NCI-H524 (cell line): ENCODE data around the gene STEAP1B.
A peak's percentile ranks its signal among the peaks of the same experiment; 100 is the strongest.
"Not testable (repeated sequence)": the region's sequence is repeated elsewhere in the genome, so short reads cannot be mapped to it uniquely, and the experiment has no call there.

Experiments
- DNase-seq, 2 experiments: peaks; one replicate each; lab custom pipeline; 2025; lab: John Stamatoyannopoulos, UW

STEAP1B gene

DNA sequence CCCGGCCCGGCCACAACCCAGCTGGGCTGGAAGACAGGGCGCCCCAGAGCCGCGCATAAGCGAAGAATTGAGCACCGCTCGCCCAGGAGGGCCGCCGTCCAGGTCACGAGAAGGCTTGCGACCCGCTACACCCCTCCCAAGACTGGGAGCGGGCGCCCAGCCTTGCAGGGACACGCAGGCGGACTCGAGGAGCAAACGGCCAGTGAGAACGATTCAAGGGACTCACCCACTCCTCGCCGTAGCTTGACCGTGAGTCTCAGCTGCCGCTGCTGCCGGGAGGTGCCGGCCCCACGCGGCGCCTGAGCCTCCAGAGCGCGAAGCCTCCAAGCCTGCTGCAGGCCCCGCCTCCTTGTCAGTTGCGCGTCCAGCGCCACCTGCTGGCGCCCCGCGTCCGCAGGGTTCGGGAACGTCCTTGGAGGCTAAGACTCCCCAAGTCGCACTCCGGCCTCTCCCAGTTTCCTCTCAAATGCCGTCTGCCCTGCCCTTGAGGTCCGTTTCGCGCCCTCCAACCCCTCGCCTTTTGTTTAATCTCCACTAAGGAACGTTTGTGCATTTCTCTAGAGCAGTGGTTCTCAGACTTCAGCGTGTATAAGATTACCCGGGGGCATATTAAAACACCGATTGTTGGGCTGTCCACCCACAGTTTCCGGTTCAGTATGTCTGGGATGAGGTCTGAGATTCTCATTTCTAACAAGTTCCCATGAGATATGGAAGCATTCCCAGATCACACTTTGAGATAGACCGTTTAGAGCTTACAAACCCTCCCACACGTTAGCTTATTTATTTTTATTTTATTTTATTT is at the start of gene STEAP1B:
TSS of gene STEAP1B (minus strand) at position 301 of the 802 bp plus-strand sequence. CDS start 5,333 bp downstream, outside the sequence.
- peak; percentile 78 to 90 for DNase-seq

DNA sequence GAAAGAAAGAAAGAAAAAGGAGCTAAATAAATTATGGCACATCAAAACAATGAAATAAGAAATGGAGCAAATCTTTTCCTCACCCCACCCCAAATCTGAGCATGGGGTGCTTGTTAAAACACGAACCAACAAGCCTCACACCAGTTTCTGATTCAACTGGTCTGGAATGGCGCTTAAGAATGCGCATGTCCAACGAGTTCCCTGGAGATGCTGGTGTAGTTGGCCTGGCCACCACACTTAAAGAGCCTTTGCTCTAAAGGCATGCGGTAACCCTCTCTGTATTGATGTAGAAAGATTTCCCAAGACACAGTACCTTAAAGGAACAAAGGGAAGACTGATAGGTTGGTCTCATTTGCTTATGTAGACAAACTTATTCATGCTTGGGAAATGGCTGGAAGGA is 49.1 kb upstream of the STEAP1B start:
- peak in 1 of 2 experiments; percentile 16 for DNase-seq

DNA sequence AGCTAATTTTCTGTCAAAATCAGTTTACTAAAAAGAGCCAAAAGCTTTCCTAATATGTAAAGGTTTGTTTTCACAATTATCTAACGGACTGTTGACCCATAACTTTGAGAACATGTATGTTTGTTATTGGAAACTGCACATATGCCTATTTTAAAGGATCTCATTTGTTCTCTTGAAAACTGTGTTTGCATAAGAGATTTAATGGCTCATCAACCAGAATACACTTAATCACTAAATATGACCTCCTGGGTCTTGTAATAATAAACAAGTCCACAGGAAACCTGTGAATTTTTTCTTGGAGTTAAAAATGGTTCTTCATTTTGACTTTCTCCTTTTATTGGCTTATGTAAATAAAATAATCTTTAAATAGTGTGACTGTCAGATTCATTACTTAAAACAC is 48.3 kb upstream of the STEAP1B start:
- no peak for DNase-seq

DNA sequence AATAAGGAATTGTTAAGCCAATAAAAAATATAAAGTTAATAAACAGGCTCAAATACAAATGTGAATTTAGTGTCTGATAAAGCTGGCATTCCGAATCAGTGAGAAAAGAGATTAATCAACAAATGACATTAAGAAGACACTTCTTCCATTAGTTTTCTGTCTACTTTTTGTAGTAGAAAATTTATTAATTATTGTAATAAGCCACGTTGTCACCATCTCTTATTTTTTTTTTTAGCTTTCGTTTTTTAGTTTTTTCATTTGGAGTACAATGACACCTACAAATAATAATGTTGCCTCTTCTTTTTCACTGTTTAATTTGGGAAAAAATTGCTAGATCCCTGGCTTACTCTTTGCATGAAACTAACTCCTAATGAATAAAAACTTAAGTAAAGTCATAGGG is 46.8 kb upstream of the STEAP1B start:
- no peak for DNase-seq

DNA sequence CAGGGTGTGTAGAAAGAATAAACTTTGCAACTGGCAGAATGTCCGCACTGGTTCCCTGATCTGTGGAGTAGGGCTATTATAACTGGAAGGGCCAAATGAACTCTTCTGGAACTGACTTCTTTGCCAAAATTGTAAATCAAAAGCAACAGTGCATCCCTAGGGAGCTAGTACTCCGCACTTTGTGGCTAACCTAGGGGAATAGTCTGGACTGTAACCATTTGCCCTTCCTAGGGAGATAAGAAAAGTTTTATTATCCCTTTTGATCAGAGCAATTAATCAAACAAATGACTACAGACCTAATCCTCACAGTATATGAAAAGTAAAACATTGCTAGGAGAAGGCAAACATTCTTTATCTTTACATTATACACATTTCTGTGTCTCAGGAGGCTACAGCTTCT is 45.5 kb upstream of the STEAP1B start:
- DNase-seq, result no peak

DNA sequence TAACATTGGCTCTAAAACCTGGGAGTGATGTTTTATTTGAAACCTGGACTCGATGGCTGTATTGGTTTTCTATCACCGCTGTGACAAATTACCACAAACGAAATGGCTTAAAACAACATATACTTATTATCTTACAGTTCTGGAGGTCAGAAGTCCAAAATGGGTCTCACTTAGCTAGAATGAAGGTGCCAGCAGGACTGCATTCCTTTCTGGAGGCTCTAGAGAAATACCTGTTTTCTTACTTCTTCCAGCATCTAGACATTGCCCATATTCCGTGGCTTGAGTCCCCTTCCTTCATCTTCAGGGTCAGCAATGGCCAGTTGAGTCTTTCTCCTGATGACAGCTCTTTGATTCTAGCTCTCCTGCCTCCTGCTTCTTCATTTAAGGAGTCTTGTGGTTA is 44.3 kb upstream of the STEAP1B start:
- DNase-seq, result no peak

DNA sequence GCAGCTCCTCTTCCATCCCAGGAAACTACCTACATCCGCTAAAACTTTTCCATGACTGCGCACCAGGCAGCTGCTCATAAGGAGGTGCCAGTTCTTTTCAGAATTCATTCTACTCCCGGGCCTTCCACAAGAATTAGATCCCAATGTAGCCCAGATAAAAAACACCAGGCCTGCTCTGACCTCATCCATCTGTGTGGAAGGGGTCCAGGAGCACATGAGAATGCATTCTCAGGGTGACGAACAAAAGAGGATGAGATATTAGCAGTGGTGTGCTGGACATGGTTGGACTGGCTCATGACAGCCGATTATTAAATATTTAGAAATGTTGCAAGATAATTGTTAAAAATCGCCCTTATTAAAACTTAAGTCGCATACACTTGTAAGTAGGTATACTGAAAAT is 43.2 kb upstream of the STEAP1B start:
- no peak for DNase-seq

DNA sequence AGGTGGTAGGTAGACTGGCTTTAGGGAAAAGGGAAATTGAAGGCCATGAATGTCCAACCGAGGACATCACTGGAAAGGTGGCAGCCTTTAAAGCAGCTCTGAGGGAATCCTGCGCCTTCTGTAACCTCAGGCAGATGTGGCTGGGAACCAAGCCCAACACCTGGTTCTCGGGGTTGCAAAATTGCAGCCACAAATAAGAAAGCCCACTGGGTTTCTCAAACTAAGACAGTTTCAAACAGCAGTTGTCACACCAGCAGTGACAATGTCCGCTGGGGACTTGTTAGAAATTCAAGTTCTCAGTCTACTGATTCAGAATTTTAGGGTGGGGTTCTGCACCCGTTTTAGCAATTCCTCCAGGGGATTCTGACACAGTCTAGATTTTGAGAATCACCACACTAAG is 42.7 kb upstream of the STEAP1B start:
- DNase-seq, result no peak

DNA sequence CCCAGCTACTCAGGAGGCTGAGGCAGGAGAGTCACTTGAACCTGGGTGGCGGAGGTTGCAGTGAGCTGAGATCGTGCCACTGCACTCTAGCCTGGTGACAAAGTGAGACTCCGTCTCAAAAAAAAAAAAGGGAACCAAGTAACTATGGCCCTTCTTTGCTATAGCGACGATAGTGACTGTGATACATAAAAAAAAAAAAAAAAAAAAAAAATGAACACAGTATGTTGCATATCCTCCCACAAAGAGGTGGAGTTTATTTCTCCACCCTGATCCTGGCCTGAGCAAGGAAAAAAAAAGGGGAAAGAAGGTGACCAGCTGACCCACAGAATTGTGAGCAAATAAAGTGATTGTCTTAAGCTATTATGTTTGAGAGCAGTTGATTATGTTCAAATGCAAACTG is 42.3 kb upstream of the STEAP1B start:
- no peak for DNase-seq

DNA sequence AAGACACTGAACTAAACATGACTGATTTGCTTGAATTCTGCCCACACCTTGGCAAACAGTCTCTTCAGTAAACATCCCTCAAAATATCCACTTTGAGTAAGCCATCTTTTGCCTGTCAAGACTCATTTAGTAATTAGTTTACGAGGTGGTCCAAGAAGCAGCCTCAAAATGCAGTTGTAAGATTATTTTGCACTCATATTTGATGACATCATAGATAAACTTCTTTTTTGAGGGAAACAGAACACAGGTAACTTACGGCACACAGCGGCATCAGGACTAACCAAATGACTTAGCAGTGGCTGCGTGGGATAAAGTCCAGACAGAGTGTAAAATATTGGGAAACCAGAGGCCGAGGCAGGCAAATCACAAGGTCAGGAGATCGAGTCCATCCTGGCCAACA is 41.8 kb upstream of the STEAP1B start:
- DNase-seq, result no peak

DNA sequence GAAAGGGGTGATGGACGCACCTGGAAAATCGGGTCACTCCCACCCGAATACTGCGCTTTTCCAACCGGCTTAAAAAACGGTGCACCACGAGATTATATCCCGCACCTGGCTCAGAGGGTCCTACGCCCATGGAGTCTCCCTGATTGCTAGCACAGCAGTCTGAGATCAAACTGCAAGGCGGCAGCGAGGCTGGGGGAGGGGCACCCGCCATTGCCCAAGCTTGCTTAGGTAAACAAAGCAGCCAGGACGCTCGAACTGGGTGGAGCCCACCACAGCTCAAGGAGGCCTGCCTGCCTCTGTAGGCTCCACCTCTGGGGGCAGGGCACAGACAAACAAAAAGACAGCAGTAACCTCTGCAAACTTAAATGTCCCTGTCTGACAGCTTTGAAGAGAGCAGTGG is 28.5 kb upstream of the STEAP1B start:
- DNase-seq, result not testable (repeated sequence)

DNA sequence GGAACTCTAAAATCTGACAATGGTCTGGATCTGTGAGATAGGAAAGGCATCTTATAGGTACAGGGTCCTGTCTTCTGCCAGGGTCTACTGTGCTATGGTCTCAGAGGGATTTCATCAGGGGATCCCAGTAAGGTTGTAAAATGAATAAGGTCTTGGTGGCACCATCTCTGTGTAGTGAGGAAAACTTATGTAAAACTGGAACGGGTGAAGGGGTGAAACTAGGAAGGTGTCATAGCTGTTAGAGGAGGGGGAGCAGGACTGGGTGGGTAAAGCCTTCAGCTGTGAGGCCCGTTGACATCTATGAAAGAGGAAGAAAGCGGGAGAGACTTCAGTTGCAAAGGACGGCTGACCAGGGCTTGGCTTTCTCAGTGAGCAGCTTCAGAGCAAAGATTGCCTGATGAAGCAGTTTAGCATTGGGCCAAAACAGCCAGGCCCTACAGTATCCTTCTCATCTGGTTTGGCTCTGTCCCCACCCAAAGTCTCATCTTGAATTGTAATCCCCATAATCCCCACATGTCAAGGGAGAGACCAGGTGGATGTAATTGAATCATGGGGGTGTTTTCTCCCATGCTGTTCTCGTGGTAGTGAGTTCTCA is 24.5 kb upstream of the STEAP1B start:
- DNase-seq, result peak in 1 of 2 experiments; percentile 32

DNA sequence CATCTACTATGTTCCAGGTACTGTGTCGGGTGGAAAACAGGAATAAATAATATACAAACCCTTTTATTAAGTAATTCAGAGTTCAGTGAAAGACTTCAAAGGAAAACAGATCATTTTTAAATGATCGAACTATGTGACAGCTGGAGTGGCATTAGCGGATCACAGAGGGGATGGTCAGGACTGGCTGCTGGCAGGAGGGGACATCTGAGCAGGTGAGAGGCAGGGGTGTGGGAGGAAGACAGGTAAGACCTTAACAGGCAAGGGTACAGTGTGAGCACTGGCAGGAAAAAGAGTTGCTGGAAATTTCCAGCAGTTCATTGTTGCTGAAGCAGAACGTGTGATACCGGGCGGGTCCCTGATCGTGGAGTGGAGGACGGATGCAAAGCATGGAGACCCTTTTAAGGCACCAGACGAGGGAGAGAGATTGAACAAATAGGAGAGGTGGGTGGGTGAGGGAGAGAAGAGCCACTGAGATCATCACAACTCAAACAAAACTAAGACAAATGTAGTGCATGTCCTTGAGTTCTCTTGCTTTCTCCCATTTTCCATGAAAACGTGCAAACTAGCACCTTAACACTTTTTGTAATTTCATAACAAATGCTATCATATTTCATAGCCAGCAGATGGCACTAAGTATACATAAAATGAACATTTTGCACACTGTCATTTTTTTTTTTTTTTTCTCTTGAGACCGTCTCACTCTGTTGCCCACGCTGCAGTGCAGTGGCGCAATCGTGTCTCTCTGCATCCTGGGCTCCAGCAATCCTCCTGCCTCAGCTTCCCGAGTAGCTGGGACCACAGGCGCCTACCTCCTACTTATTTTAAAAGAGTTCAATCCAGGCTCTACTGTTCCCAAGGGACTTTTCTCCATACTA is 23.7 kb upstream of the STEAP1B start:
- DNase-seq, result peak in 1 of 2 experiments; percentile 33

DNA sequence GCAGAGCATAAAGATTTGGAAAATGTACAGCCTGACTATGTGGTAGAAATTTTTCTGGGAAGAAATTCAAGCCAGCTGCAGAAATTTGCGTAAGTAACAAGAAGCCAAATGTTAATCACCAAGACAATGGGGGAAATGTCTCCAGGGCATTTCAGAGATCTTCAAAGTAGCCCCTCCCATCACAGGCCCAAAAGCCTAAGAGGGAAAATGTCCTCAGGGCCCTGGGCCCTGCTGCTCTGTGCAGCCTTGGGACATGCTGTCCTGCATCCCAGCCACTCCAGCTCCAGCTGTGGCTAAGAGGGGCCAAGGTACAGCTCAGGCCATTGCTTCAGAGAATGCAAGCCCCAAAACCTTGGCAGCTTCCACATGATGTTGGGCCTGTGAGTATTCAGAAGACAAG is 19.6 kb upstream of the STEAP1B start:
- not testable (repeated sequence) for DNase-seq

DNA sequence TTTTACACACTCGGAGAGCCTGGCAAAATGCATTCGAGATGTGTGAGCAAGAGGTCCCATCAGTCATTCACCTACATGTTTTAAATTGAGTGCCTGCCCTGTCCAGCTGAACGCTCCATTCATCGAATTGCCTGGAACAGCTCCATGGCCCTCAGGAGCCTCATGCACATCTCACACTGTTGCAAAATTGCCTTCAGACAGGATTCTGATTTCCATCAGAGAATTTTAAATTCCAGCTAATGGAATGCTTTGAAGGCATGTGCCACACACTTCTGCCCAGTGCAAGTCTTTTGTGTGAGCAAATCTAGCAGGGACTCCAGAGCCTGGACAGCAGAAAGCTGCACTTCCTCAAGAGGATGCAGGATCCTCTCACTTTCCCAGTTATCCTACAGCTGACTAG is 17.0 kb upstream of the STEAP1B start:
- DNase-seq, result not testable (repeated sequence)

DNA sequence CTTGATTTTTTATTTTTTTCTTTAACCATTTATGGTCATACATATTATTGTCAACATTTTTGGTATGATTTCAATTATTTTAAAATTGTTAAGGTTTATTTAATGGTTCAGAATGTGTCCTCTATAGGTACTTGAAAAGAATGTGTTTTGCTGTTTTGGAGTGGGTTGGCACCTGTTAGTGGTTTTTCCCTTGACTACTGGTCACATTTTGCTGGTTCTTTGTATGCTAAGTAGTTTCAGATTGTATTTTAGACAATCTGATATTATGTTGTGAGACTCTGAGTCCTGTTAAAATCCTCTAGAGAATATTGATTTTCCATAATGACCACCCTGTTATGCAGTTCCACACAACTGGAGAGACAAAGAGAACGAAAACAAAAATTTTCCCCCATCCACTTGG is 15.0 kb upstream of the STEAP1B start:
- DNase-seq, result not testable (repeated sequence)

DNA sequence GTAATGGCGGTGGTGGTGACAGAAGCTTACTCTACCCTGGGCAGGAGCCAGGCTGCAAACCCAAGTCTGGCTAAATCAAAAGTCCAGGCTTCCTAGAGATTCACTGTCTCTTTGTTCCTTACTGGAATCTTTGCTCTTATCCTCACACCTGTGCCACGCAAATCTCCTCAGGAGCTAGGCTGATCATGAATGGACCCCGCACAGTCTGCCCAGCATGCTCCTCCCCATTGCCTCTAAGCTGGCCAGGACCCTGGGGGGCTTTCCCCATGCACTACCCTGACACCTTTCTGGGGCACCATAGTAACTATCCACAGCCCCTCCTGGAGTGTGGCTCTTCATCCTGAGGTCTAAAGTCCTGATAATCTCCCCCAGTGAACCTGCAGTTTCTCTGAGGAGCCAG is 7.3 kb upstream of the STEAP1B start:
- not testable (repeated sequence) for DNase-seq

DNA sequence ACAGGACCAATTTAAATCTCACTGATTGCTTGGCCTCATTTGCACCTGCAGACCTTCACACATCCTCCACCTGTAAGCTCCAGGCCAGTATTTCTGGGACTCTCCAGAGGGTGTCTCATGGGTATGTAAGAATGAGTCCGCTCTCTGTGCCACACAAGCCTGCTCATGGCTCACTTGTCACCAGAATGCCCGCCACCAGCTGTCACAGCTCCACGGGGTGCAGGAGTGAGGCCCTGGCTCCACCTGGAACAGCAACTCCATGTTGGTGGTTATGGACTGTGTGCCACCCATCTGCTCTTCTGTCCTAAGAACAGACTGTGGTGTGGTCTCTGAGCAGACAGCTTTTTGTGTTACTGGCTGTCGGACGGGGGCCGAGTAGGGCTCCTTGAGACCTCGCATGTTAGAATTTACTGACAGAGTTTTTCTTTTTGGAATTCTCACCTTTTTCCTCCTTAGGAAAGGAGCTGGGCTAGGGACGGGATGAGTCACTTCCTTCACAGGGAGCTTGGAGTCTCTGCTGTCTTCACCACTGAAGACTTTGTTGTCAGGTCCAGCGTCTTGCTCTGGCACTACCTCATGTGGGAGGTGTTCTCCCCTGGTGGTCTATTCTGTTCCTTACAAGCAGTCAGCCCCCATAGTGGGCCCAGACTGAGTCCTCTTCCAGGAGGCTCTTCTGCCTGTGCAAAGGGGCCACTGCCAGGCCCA is 6.5 kb upstream of the STEAP1B start:
- DNase-seq, result peak; percentile 17 to 58

DNA sequence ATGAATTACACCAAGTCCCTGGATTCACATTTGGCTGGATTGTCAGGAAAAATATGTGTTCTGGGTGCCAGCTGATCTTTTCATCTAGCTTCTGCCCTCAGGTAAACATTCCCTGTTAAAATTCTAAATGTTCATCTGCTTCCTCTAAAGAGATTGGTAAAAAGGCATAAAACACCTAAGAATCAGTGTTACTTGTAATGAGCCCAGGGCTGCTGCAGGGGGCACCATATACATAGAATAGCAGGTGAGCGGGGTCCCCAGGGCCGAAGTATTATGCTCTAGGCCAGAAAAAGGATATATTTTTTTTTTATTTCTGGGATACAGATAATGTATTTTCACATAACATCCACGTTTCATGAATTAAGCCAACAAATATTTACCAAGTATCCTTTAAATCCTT is 4.5 kb upstream of the STEAP1B start:
- peak in 1 of 2 experiments; percentile 3 for DNase-seq

DNA sequence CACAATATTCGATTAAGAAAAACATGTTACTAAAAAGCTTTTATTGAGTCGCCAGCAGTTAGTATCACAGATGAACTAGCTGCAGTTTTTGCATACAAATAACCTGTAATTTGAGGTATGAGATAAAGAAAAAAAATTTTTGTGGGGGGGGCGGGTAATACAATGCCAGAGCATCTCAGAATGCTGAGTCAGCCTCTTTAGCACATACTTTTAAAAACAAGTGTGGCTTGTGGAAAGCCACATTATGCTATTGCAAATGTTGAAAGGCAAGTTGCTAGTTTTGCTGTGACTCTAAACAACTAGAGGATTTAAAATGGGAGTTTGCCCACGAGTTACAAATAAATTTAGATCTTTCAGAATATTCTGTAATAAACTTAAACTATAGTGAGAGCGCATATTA is 2.1 kb upstream of the STEAP1B start:
- not testable (repeated sequence) for DNase-seq

DNA sequence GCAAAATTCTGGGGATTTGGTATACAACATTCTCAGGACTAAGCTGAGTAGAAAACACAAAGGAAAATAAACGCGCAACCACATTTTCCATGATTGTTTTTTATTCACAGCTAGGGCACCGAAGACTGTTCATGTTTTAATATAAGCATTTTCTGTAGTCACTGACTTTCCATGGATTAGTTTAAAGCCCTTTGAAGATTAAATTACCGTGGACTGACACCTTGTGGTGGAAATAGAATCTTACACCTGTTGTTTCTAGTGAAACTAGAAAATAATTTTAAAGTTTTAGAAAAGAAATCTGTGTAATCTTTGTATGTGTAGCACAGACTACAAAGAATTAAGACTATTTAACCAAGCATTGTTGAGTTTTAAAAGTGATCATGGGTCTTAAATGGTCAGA is 1.3 kb upstream of the STEAP1B start:
- DNase-seq, result peak; percentile 17 to 57

DNA sequence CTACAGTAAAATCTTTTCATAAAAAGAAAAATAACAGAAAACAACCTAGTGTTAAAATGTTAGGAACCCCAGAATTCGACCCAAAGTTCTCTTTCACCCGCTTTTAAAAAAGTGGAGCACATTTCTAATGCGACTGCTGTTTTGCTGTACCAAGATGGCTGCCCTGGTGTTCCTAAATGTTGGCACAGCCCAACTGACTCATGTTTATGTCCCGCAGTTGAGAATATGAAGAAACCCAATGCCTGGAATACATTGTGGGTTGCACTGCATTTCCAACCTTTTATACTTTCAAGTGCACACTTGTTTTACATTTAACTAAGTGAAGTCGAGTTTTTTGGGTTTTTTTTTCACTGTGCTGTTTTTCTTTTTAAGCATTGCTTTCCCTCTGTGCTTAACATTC is 944 bp downstream of the STEAP1B start:
- DNase-seq, result no peak
